HG03064 (cell line): ENCODE measurements around the gene CDC42.
"Not testable (repeated sequence)": the region's sequence is repeated elsewhere in the genome, so short reads cannot be mapped to it uniquely, and the experiment has no call there.

Experiments used
- ATAC-seq: cut with Tn5 transposase; IDR thresholded peaks from one replicate; pipeline ENCODE4 v1.9.1; 2021; ENCODE audit warnings: low read depth; ENCODE audit not compliant: unreplicated experiment

The CDC42 gene

DNA sequence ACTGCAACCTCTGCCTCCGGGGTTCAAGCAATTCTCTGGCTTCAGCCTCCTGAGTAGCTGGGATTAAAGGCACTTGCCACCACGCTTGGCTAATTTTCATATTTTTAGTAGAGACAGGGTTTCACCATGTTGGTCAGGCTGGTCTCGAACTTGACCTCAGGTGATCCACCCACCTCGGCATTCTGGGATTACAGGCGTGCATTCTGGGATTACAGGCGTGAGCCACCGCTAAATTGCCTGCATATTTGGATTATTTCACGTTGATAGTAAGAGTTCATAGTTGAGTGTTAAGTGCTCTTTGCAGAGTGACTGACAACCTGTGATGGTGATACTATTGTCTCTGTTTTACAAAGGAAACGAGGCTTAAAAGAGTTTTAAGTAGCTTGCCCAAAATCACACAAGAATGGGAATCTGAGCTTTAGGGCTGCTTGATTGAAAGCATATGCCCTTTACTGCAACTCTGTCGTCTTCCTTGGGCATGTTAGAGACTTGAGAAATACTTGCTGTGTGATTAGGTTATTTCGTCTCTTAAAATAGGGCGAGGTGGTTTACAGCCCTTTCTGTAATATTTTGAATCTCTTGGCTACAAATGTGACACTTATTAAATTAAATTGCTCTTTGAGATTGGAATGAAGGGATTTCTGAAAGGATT is 12.4 kb downstream of the CDC42 start:
- ATAC-seq, result no peak

DNA sequence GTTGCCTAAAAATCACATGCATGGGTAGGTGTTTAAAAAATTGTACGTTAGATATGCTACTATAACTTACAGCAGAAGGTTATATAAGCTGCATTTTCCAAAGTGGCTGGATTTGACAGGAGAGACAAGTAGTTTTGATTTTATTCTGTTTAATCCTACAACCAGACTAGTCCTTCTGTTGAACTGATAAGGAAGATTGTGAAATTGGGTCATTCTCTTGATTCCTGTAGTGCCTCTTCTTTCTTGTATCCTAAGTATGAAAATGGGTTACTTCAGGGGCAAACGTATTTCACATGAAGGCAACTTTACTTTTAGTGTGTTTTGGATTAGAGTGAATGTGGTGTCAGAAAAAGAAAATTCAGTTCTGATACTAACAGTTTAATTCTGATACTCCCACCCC is 19.0 kb downstream of the CDC42 start:
- ATAC-seq, result no peak

DNA sequence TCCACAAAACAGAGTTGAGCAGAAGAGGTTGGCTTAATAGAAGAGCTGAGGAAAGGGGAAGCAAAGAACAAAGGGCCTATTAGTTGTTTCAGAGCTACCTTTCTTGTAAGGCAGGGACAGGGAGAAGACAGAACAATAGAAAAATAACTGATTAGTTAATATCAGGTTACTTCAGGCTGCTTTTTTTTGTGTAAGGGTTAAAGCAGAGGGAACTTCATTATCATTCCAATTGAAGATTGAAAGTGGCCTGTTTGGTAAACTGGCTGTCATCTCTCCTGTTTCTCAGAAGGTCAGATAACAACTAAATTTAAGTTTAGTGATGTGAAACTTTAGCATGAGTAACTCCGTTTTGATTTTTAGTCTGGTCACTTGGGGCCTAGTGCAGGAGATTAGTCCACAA is 22.3 kb downstream of the CDC42 start:
- ATAC-seq, result no peak

DNA sequence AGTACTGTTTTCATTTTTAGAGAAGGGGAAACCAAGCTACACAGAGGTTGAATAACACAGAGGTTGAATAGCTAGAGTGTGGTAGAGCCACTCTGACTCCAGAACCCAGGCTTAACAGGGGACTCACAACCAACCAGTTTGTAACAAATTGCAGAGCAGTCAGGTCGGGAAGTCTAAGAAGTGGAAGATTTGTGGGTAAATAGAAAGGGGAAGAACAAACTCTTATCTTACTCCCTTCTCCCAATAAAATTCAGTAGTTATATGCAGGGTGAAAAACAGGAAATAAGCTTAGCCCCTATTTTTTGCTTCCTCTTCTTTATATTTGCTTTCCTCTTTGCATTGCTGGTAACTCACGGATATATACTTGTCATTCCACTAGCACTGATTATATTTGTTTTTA is 23.2 kb downstream of the CDC42 start:
- no peak for ATAC-seq

DNA sequence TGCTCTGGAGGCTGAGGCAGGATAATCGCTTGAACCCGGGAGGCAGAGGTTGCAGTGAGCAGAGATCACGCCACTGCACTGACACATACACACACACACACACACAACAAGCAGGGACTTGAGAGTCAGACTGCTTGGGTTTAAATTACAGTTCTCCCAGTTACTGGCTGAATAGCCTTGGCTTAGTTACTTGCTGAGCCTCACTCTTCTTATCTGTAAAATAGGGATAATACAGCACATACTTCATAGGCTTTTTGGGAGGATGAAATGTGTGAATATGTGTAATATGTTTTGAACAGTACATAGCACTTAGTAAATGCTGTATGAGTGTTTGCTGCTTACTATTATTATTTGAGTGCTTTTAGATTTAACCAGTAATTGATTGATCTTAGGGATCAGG is 23.8 kb downstream of the CDC42 start:
- ATAC-seq, result no peak

DNA sequence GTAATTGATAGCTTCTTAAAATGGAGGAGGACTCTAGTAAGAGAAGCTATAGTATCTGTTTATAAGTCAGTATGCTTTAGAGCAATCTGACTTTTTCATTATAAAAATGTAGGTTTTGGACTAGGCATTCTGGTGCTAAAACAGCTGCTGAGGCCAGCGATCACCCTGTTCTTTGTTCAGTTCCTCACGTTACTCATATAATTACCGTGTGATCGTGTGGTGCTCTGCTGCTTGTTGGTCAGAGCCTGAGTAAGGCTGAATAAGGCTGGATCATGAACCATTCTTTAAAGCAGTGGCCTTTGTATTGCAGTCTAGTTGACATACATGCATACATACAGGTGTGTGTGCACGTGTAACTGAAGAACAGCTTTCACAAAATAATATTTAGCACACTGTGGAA is 25.2 kb downstream of the CDC42 start:
- no peak for ATAC-seq

DNA sequence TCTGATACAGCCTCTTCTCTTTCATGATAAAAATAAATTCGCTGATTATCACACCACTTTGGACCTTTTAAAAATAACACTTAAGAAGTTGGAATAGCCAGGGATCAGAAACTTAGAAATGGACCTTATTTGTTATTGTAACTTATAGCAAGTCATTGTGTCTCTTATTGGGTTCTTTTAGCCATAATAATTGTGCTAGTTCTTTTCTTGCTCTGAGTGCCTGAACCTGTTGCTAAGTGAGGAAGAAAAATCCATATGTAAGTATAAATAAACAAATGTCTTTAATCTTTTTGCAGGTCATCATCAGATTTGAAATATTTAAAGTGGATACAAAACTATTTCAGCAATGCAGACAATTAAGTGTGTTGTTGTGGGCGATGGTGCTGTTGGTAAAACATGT is 25.6 kb downstream of the CDC42 start:
- no peak for ATAC-seq

DNA sequence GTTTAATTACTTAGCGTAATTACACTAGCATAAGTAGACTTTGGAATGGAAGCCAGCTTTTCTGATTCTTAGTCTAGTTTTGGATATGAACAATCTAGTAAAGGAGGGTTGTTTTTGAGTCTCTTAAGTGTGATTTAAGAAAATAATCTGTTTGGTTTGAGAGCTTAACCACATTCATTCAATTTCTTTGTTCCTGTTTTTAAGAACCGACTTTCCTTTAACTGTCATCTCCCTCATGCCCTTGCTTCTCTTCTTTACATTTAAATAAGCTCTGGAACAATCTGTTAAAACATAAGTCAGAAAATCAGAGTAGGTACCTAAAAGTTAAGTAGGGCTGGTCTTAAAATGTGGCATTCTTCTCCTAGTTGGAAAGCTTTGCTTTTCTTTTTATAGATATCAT is 27.7 kb downstream of the CDC42 start:
- ATAC-seq, result no peak

DNA sequence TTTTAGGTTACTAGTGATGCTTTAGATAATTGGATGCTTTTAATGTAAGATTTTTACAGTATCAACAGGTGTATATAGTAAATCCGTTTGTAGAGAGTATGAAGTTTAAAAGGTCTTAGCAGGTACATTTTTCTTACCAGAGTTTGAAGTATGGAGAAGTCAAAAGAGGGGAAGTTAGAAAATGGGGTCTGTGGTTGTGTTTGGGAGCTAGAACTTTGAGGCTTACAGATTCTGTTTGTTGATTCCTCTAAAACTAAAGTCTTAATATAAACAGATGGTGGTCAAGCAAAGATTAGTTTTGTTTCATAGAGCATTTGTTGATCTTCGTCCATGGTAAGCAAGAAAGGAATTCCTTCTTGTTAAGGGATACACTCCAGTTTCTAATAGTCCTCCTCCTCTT is 35.8 kb downstream of the CDC42 start:
- ATAC-seq, result no peak

DNA sequence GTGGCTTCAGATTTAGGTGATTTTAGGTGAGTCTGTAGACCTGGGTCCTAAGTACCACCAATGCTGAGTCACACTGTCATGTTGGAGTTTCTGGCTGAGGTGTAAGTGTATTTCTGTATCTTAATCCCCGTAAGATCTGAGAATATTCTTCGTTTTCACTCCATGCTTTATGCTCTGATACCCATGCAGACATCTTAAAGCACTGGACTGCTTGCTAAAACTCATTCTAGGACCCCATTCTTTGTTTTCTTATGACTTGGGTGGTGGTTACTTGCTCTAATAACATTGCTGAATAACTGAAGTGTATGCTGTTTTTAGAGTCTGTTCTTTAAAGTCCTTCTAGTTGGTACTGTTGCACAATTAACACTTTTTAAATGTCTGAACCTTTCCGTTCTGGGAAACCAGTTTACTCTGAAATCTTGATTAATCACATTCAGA is 36.6 kb downstream of the CDC42 start:
- no peak for ATAC-seq

DNA sequence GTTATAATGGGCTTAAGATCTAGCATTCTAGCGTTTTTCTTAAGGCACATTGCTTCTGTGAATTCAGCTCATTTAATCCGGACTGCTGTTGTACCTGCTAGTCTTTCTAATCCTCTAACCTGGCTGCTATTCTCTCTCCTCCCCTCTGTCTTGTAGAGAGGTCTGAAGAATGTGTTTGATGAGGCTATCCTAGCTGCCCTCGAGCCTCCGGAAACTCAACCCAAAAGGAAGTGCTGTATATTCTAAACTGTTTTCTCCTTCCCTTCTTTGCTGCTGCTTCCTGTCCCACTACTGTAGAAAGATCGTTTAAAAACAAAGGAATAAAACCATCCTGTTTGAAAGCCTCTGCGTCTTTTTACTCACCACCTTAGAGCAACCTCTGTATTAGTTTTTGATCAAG is 37.3 kb downstream of the CDC42 start:
- no peak for ATAC-seq

DNA sequence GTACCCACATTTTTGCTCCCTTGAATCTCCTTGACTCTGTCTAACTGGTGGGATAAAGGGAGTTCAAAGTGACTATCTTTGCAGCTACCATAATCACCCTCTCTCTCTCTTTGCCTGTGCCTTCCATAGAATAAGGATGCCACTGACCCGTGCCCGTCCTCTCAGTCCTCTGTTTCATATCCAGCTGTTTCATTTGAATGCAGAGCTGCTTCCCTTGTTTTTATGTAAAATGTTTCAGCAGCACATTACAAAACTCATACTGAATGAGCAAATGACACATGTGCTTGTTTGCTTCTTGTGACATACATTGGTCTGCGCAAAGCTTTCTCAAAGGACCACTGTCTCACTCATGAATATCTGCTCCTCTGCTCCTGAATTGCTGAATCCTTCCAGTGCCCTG is 38.4 kb downstream of the CDC42 start:
- ATAC-seq, result no peak

DNA sequence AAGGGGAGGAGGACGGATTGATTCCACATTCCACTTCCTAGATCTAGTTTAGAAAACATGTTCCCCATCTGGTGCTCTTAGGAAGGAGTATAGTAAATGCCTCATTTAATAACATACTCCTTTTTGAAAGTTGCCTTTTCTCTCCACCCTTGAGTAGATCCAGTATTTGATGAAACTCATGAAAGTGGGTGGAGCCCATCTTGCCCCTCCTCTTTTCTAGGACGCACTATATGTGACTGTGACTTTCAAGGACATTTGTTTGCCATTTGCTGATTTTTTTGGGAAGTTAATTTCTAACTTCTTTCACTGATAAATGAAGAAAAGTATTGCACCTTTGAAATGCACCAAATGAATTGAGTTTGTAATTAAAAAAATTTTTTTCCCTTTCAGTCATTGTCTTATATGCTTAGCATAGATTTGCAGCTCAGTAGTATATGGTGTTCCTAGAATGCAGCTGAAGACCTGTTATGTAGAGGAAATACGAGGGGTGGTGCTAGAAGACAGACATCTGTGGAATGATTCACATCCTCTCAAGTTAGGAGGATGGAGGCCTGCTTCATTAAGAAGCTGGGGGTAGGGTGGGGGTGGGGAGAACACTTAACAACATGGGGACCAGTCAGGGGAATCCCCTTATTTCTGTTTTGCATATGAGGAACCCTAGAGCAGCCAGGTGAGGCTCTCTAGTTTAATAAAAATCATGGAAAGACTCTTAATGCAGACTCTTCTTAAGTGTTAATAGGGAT is 39.7 kb downstream of the CDC42 start:
- ATAC-seq, result not testable (repeated sequence)

DNA sequence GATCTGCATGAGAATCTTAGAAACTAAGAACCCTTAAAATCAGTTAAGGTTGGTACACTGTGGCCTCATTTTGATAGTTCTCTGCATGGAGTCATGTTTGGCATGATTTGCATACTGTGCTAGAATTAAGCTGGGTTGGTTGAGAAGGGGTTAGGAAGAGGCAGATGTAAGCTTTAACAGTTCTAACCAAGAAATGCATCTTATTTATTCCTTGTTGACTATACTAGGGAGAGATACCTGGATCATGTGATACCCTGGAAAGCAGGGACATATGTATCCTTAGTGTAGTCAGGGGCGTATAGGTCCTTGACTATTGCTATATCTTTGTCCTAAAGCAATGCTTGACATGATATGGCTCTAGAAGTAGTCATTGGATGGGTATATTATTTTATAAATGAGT is 41.0 kb downstream of the CDC42 start:
- no peak for ATAC-seq

DNA sequence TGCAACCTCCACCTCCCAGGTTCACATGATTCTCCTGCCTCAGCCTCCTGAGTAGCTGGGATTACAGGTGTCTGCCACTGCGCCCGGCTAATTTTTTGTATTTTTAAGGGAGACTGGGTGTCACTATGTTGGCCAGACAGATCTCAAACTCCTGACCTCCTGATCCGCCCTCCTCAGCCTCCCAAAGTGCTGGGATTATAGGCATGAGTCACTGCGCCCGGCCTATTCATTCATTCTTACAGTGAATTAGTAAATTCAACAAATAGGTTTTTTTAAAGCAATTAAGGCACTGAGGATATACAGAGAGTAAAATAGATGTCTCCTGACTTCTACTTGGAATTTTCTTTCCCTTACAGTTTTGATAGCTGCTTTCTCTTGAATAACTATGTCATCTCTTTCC is 43.5 kb downstream of the CDC42 start:
- no peak for ATAC-seq

DNA sequence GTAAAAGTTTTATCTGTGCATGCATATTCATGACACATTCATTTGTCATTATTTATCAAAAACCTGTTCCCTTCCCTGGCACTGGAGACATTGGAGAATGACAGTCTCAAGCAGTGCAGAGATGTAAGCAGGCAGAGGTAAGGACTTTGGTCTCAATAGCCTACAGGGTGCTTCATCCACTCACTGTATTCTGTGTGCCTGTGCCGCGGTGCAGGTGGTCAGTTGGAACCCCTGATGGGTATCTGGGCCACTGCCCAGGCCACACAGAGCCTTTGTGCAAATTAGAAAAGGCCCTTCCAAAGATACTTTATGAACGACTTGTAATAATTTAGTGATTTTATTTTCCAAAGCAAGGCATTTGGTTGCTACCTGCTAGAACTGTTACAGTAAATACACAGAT is 44.0 kb downstream of the CDC42 start:
- ATAC-seq, result no peak

DNA sequence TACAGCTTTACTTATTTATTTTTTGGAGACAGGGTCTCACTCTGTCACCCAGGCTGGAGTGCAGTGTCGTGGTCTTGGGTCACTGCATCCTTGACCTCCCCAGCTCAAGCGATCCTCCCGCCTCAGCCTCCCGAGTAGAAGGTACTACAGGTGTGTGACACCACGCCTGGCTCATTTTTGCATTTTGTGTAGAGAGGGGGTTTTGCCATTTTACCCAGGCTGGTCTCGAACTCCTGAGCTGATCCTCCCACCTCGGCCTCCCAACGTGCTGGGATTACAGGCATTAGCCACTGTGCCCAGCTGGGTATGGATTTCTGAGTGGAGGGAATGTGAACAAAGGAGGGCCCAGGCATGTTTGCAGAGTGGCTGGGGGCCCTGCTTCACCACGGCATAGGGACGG is 46.2 kb downstream of the CDC42 start:
- no peak for ATAC-seq

DNA sequence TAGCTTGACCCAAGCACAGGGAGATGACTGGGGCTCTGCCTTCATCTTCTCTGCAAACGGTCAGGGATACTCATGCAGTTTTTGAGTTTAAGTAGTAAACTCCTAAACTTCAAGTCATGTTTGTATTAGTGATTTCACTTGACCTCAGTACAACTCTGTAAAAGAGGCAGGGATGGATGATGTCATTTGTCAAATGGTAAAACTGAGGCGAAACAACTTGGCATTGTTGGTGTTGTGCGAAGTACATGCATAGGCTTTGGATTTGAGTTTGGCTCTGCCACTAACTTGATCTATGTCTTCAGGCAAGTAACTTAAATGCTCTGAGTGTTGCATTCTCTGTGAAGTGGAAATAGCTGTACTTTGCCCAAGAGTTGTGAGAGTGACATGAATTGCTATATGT is 47.7 kb downstream of the CDC42 start:
- no peak for ATAC-seq

DNA sequence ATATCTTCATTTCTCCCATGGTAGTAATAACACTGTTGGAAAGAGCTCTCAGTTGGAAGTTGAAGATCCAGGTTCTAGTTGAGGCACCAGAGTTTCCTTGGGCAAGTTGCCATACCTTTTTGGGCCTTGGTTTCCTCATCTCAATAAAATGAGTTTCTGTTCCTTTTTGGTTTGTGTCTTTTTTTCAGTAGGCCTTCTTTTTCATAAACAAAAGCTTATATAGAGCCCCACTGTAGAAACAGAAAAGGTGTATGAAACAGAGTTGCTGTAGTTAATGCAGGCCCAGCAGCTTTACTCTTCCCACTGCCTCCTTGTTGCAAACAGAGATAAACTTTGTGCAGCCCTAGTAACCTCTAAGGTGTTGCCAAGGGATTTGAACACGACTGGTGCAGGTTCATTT is 48.7 kb downstream of the CDC42 start:
- ATAC-seq, result no peak

DNA sequence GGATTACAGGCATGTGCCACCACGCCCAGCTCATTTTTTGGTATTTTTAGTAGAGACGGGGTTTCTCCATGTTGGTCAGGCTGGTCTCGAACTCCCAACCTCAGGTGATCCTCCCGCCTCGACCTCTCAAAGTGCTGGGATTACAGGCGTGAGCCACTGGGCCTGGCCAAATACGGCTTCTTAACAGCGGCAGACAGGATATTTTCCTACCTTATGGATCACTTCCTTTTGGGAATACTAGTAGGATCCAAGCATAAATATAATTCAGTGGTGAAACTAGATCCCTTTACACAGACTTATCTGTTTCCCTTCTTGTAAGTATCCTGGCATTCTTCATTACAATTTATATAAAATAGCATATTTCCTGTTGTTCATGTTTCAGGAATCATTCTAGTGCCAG is 49.5 kb downstream of the CDC42 start:
- no peak for ATAC-seq

DNA sequence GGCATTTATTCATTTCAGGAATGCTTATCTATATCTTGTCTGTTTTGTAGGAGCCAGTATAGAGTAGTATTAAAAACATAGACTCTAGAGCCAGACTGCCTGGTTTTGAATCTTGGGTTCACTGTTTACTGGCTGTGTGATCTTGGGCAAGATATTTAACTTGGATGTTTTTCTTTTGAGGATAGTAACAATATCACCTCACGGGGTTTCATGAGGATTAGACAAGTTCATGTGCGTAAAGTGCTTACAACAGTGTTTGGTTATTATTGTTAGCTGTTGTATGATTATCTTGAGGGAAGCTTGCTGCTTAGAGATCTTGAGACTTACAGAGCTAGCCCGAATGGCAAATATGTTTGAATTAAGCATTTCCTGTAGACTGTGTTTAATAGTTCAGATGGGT is 50.2 kb downstream of the CDC42 start:
- no peak for ATAC-seq

DNA sequence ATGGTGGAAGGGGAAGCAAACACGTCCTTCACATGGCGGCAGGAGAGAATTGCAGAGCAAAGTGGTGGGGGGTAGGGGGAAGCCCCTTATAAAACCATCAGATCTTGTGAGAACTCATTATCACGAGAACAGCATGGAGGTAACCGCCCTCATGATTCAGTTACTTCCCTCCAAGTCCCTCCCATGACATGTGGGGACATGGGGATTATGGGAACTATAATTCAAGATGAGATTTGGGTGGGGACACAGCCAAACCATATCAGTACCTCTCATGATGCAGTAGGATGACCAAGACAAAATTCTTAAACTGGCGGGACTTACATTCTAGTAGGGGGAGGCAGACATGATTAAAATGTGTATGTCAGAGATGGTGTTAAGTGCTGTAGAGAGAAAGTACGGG is 51.6 kb downstream of the CDC42 start:
- ATAC-seq, result no peak
